ENCODE measurements around the gene VPS33B.

The VPS33B gene

GRCh38 chr15:91070872-91071271 lies 48.5 kb upstream of the VPS33B start:
- TF ChIP-seq ZNF155 (tag by site-specific recombination; IDR thresholded peaks at IDR 0.05) (no peak), ZNF324 (tag by site-specific recombination; IDR thresholded peaks at IDR 0.05) (no peak), ZNF704 (tag by site-specific recombination; IDR thresholded peaks at IDR 0.05) (no peak), ZNF621 (tag by site-specific recombination; IDR thresholded peaks at IDR 0.05) (no peak), KLF16 (tag by site-specific recombination; IDR thresholded peaks at IDR 0.05) (no peak), ZNF148 (tag by site-specific recombination; IDR thresholded peaks at IDR 0.05; ENCODE audit: borderline replicate concordance) (no peak), BCL11A (tag by site-specific recombination; IDR thresholded peaks at IDR 0.05; ENCODE audit: low read depth) (no peak), OVOL3 (tag by site-specific recombination; IDR thresholded peaks at IDR 0.05) (no peak), ZNF707 (tag by site-specific recombination; IDR thresholded peaks at IDR 0.05) (no peak), GFI1B (tag by site-specific recombination; IDR thresholded peaks at IDR 0.05) (no peak), ZNF221 (tag by site-specific recombination; IDR thresholded peaks at IDR 0.05; ENCODE audit: borderline replicate concordance) (no peak), WT1 (tag by site-specific recombination; IDR thresholded peaks at IDR 0.05) (no peak), ZNF654 (tag by site-specific recombination; IDR thresholded peaks at IDR 0.05; ENCODE audit: low read depth) (no peak), ZNF473 (tag by site-specific recombination; IDR thresholded peaks at IDR 0.05) (no peak), ZNF416 (tag by site-specific recombination; IDR thresholded peaks at IDR 0.05) (no peak), ZNF23 (tag by site-specific recombination; IDR thresholded peaks at IDR 0.05; ENCODE audit: borderline replicate concordance) (no peak), ZNF513 (tag by site-specific recombination; IDR thresholded peaks at IDR 0.05) (no peak), ZSCAN5A (tag by site-specific recombination; IDR thresholded peaks at IDR 0.05) (no peak), KLF1 (tag by site-specific recombination; IDR thresholded peaks at IDR 0.05) (no peak), AEBP2 (tag by site-specific recombination; IDR thresholded peaks at IDR 0.05; ENCODE audit: borderline replicate concordance) (no peak)
- CTCF ChIA-PET, result interaction anchor here (0.6 to 2.3 kb wide), 5 partner anchors 15 to 177 kb away, joined by 3 to 11 read pairs (median 3); partner anchors contain the start of gene HDDC3
- H3K4me1 ChIP-seq (ENCODE audit: control insufficient read depth, insufficient read depth, low read length), result no peaks in the 10 kb centered on the region
- no peaks in the 10 kb centered on the region for H3K36me3 ChIP-seq (ENCODE audit: control insufficient read depth in 2 of 2, insufficient read depth in 1 of 2, low read length in 2 of 2)
- no peak overlapping the region for H3K27ac ChIP-seq (ENCODE audit: extremely low read depth, low read depth, low read length)
- no peaks in the 10 kb centered on the region for H3K9me3 ChIP-seq (ENCODE audit: control insufficient read depth, insufficient read depth, low read depth, low read length)
- POLR2A ChIA-PET, result no interaction called here
- H3K4me3 ChIP-seq (ENCODE audit: low read depth, low read length), result no peak overlapping the region
